Gastrocnemius medialis (tissue), 4 donors: ENCODE results near the gene VAMP1. TPM values are rescaled to one million over a fixed set of nuclear protein-coding genes. Genes with fewer than 3 reads are reported as not detected.
A peak's percentile ranks its signal among the peaks of the same experiment; 100 is the strongest.

Source experiments
- ATAC-seq, 2 donors: fragments of 150-250 bp; one replicate each; pipeline ENCODE4 v1.9.1; 2016
- DNase-seq, 2 donors: peaks; one replicate each; pipeline ENCODE4 v3.0.0-alpha.2; 2019
- H3K27ac ChIP-seq, 4 donors: fragments of 200-600 bp; sonication (generic); 1 replicate in 1 of 4; 2 replicates in 3 of 4; pipeline ENCODE4 v1.5.1; 2016 to 2018; ENCODE audit warnings: mild to moderate bottlenecking in 2 of 4, moderate library complexity in 1 of 4
- H3K27me3 ChIP-seq, 3 donors: fragments of 200-600 bp; sonication (generic) in 2 of 3; 1 replicate in 1 of 3; 2 replicates in 2 of 3; pipeline versions ENCODE4 v1.5.1 to v1.6.0; 2016 to 2019; ENCODE audit warnings: mild to moderate bottlenecking in 1 of 3, moderate library complexity in 1 of 3
- H3K36me3 ChIP-seq, 2 donors: fragments of 200-600 bp; sonication (generic) in 1 of 2; one replicate each; pipeline ENCODE4 v1.5.1; 2017 to 2018
- H3K4me1 ChIP-seq, 2 donors: fragments of 200-600 bp; sonication (generic) in 1 of 2; one replicate each; pipeline ENCODE4 v1.5.1; 2016 to 2017; ENCODE audit warnings: mild to moderate bottlenecking in 2 of 2
- H3K4me3 ChIP-seq, 4 donors: fragments of 200-600 bp; sonication (generic) in 3 of 4; 1 replicate in 1 of 4; 2 replicates in 3 of 4; pipeline ENCODE4 v1.5.1; 2016 to 2019; ENCODE audit warnings: mild to moderate bottlenecking in 2 of 4
- H3K9me3 ChIP-seq, 3 donors: fragments of 200-600 bp; sonication (generic) in 2 of 3; 1 replicate in 1 of 3; 2 replicates in 2 of 3; pipeline ENCODE4 v1.5.1; 2016 to 2019
- POLR2A ChIP-seq, 2 donors: fragments of 450-650 bp; IDR thresholded peaks; one replicate each; pipeline ENCODE4 v1.6.1; 2017; ENCODE audit warnings: antibody characterized with exemption in 2 of 2, mild to moderate bottlenecking in 2 of 2, moderate library complexity in 2 of 2
- in situ Hi-C, 4 donors: fragments of 200-750 bp; cut with MboI; loops; one replicate each; pipeline versions ENCODE4 v1.15.0 to v1.8.0; 2017; ENCODE audit warnings: low sequenced_read_pairs in 4 of 4
- intact Hi-C: fragments of 100-400 bp; cut with DNase I; formaldehyde crosslinking; loops from one replicate; pipeline ENCODE4 v1.15.1; 2023; ENCODE audit warnings: low total_unique reads
- total RNA-seq, 4 donors: library from RNA; depleted of rRNA; stranded (reverse); fragments of >200 nt; gene quantifications; one replicate each; pipeline versions ENCODE4 v1.1.0 to v1.2.3, GENCODE V29; 2016
- TF ChIP-seq, protein P1 (sequence below), 5 experiments: fragments of 450-650 bp in 3 of 5; fragments of 200-600 bp in 2 of 5; sonication (generic) in 2 of 5; IDR thresholded peaks in 4 of 5; conservative IDR thresholded peaks in 1 of 5; 1 replicate in 4 of 5; 2 replicates in 1 of 5; pipeline ENCODE4 v1.5.1; 2016 to 2019; ENCODE audit warnings: antibody characterized with exemption in 5 of 5, mild to moderate bottlenecking in 3 of 5, moderate library complexity in 3 of 5

The VAMP1 gene
- total RNA-seq, 4 donors from 2014 or later: 1.1 to 2.0 (median 1.4) TPM

DNA sequence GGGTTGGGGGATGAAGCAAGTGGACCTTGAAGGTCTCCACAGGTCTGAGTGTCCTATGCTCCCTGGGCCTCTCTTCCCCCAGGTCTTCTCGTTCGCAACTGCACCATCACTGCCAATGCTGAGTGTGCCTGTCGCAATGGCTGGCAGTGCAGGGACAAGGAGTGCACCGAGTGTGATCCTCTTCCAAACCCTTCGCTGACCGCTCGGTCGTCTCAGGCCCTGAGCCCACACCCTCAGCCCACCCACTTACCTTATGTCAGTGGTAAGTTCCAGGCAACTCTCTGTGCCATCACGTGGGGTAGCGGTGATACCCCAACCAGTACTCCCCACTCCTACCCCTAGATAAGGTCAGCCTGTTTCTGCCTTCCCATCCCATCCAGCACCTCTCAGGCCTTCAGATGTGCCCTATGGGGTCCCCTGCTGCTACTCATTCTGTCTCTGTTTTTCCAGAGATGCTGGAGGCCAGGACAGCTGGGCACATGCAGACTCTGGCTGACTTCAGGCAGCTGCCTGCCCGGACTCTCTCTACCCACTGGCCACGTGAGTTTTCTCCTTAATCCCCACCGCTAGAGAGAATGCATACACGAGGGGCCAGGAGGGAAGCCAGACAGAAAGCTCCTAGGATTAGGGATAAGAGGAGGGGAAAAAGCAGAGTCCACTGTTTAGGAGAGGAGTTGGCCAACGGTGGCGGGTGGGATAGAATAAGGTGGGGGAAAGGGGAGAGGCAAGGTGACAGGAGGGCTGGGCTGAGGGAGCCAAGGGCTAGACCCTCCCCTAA lies 20.2 kb downstream of the VAMP1 start:
- H3K4me1 ChIP-seq: peaks cover 18% of the 10 kb centered on the region in 2 donors
- intact Hi-C loops (loop anchor here (5.0 kb wide), 1 partner anchor 108 kb away; the partner anchor contains the start of gene TNFRSF1A), in situ Hi-C loops (loop anchor here in 1 of 4 donors (25.0 kb wide), 1 partner anchor 113 kb away; the partner anchor contains the start of gene TNFRSF1A)
- H3K27me3 ChIP-seq: no peaks in the 10 kb centered on the region
- no peaks in the 10 kb centered on the region for H3K9me3 ChIP-seq
- TF ChIP-seq POLR2A (IDR thresholded peaks at IDR 0.05): no peak
- TF ChIP-seq, protein P1, sequence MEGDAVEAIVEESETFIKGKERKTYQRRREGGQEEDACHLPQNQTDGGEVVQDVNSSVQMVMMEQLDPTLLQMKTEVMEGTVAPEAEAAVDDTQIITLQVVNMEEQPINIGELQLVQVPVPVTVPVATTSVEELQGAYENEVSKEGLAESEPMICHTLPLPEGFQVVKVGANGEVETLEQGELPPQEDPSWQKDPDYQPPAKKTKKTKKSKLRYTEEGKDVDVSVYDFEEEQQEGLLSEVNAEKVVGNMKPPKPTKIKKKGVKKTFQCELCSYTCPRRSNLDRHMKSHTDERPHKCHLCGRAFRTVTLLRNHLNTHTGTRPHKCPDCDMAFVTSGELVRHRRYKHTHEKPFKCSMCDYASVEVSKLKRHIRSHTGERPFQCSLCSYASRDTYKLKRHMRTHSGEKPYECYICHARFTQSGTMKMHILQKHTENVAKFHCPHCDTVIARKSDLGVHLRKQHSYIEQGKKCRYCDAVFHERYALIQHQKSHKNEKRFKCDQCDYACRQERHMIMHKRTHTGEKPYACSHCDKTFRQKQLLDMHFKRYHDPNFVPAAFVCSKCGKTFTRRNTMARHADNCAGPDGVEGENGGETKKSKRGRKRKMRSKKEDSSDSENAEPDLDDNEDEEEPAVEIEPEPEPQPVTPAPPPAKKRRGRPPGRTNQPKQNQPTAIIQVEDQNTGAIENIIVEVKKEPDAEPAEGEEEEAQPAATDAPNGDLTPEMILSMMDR (IDR thresholded peaks at IDR 0.05 in 4 of 5, conservative IDR thresholded peaks at IDR 0.05 in 1 of 5): no peak
- no peak for DNase-seq
- peak overlapping the region; percentile 96 to 99 (median 98) for H3K27ac ChIP-seq
- peaks cover 0 to 12% of the 10 kb centered on the region in 2 donors for H3K36me3 ChIP-seq
- no peak for ATAC-seq
- peak overlapping the region in 2 of 4 donors; percentile 82 to 86 for H3K4me3 ChIP-seq

DNA sequence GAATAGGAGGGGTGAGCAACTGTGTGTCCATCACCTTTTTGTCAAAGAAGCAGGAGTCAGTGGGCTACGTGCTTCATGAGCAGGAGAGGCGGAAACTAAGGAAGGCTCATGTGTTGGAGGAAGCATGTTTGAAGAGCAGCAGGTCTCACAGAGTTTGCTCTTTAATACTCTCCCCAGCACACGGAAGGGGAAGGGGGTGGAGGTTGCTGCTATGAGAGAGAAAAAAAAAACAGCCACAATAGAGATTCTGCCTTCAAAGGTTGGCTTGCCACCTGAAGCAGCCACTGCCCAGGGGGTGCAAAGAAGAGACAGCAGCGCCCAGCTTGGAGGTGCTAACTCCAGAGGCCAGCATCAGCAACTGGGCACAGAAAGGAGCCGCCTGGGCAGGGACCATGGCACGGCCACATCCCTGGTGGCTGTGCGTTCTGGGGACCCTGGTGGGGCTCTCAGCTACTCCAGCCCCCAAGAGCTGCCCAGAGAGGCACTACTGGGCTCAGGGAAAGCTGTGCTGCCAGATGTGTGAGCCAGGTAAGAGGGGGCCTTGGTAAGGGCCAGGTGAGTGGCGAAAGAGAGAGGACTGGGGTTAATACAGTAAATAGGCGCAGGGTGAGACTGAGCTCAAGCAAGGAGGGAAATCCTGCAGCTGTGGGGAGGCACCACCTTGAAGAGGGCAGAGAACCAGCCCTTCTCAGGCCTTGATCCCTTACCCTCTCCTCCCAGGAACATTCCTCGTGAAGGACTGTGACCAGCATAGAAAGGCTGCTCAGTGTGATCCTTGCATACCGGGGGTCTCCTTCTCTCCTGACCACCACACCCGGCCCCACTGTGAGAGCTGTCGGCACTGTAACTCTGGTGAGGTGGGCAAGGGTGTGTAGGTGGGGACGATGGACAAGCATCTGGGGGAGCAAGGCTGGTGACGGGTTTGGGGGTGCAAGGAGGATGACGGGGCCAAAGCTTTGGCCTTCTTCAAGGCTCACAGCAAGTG lies 25.5 kb downstream of the VAMP1 start, which contains the start of gene CD27:
TSS of gene CD27 (plus strand) at position 252 of the 985 bp plus-strand sequence. CDS start at position 393, 141 bp downstream.
- TF ChIP-seq, protein P1 (IDR thresholded peaks at IDR 0.05 in 4 of 5, conservative IDR thresholded peaks at IDR 0.05 in 1 of 5): no peak
- no peak for TF ChIP-seq POLR2A (IDR thresholded peaks at IDR 0.05)
- DNase-seq: no peak
- Histone ChIP-seq H3K36me3 (no peaks in the 10 kb centered on the region), H3K4me3 (no peak within 1 kb of the TSS), H3K4me1 (no peaks in the 10 kb centered on the region), H3K27ac (no peak within 1 kb of the TSS), H3K9me3 (no peaks in the 10 kb centered on the region), H3K27me3 (no peaks in the 10 kb centered on the region)
- in situ Hi-C loops (no loop called here), intact Hi-C loops (no loop called here)
- no peak for ATAC-seq

DNA sequence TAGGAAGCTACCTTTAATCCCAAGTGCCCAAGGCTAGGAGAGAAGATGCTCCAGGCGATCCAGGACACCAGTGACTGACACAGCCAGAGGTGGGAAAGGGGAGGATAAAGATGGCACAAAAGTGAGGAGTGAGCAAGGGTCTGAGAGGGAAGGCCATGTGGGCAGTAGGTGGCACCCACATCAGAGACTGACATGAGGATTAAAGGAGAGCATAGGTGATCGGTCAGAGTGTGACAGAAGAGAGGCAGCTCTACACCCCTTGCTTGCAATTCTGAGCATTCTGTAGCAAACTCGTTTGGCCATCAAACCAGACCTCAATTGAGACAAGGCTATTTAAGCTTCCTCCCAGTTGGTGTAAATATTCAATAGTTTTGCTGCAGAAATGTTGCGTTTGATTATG lies 26.4 kb downstream of the VAMP1 start:
- no peak for TF ChIP-seq POLR2A (IDR thresholded peaks at IDR 0.05)
- TF ChIP-seq, protein P1 (IDR thresholded peaks at IDR 0.05 in 4 of 5, conservative IDR thresholded peaks at IDR 0.05 in 1 of 5): no peak
- Histone ChIP-seq H3K36me3 (no peaks in the 10 kb centered on the region), H3K4me3 (no peak overlapping the region), H3K27me3 (no peaks in the 10 kb centered on the region), H3K27ac (no peak overlapping the region), H3K9me3 (no peaks in the 10 kb centered on the region), H3K4me1 (no peaks in the 10 kb centered on the region)
- intact Hi-C loops: no loop called here
- no peak for ATAC-seq
- in situ Hi-C loops: no loop called here
- no peak for DNase-seq

DNA sequence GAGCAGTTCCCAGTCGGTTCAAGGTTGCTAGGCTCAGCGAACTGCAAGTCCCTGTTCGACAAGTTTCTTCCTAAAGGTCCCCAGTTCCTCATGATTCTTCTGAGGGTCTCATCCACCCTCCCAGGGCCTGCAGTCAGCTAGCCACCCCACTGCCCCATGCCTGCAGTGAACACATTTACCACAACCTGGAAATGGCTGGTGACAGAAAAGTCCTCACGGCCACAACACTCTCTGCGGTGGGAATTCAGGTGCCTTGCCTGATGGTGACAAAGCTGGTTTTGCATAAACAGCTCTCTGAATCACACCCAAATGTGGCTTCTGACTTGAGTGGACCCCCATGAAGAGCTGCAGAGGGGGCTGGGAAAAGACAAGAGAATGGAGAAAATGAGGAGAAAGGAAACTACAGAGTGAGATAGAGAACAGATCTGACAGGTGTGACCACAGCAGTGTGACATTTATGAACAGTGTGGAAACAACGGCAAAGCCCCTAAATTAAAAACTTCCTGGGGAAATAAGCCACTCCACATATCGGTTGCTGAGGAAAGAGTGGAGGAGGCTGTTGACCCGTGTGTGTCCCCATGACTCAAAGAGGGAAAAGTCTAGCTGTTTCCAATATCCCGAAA lies 27.0 kb downstream of the VAMP1 start:
- Histone ChIP-seq H3K36me3 (no peaks in the 10 kb centered on the region), H3K4me1 (no peaks in the 10 kb centered on the region), H3K27me3 (no peaks in the 10 kb centered on the region), H3K4me3 (no peak overlapping the region), H3K9me3 (no peaks in the 10 kb centered on the region), H3K27ac (no peak overlapping the region)
- no peak for DNase-seq
- intact Hi-C loops: no loop called here
- TF ChIP-seq, protein P1 (IDR thresholded peaks at IDR 0.05 in 4 of 5, conservative IDR thresholded peaks at IDR 0.05 in 1 of 5): no peak
- TF ChIP-seq POLR2A (IDR thresholded peaks at IDR 0.05): no peak
- in situ Hi-C loops: no loop called here
- no peak for ATAC-seq
